ENCODE data around the gene MRPL37.

The MRPL37 gene

DNA sequence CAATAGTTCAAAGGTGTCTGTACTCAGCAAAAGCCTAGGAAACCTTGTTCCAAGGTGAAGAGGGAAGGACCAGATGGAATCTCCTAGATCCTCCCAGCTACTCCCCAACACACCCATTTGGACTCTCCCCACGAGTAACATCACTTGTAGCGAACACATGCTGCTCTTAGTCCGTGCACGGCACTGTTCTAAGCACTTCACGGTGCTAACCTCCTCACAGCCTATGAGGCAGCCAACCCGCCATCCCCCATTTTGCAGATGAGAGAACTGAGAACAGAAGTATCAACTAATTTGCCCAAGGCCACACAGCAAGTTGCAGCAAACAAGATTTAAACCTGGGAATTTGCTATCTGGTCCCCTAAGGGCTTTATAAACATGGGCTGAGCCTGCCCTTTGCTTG lies 24.3 kb downstream of the MRPL37 start:
- H3K4me3 ChIP-seq (ENCODE audit: low read depth, low read length) = no peak overlapping the region
- TF ChIP-seq, protein P1, sequence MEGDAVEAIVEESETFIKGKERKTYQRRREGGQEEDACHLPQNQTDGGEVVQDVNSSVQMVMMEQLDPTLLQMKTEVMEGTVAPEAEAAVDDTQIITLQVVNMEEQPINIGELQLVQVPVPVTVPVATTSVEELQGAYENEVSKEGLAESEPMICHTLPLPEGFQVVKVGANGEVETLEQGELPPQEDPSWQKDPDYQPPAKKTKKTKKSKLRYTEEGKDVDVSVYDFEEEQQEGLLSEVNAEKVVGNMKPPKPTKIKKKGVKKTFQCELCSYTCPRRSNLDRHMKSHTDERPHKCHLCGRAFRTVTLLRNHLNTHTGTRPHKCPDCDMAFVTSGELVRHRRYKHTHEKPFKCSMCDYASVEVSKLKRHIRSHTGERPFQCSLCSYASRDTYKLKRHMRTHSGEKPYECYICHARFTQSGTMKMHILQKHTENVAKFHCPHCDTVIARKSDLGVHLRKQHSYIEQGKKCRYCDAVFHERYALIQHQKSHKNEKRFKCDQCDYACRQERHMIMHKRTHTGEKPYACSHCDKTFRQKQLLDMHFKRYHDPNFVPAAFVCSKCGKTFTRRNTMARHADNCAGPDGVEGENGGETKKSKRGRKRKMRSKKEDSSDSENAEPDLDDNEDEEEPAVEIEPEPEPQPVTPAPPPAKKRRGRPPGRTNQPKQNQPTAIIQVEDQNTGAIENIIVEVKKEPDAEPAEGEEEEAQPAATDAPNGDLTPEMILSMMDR (IDR thresholded peaks at IDR 0.05; ENCODE audit: low read depth, low read length, missing control alignments) = no peak
- DNase-seq (ENCODE audit: low read depth) = no peak

- DNase-seq (ENCODE audit: low read depth) = no peak
- TF ChIP-seq, protein P1 (IDR thresholded peaks at IDR 0.05; ENCODE audit: low read depth, low read length, missing control alignments) = no peak
- no peak overlapping the region for H3K4me3 ChIP-seq (ENCODE audit: low read depth, low read length)
These were observed 25.4 kb downstream of the MRPL37 start for GRCh38 chr1:54225378-54225777.

DNA sequence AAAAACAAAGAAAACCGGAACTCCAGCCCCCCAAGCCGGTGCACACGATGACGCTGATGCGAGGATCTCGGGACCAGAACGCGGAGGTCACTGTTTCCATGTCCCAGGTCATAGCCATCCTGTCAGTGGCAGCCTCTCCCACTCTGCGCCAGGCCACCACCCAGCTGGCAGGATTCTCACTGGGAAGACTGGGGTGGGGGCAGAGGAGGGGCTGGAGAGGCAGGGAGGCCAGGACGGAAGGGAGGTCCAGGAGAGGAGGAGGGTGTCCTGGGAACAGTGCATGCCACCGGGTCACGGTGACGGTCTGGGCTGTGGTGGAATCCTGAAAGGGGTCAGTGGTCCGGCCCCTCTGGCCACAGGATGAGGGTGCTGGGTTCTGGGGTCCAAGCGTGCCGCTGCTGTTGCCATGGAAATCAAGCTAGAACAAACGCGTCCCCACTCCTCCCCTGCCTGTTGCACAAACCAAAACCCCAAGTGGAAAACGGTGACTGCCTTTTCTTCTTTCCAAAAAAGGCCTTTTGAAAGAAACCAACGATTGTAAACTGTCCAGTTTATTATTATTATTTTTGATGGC lies 26.1 kb downstream of the MRPL37 start:
- TF ChIP-seq, protein P1 (IDR thresholded peaks at IDR 0.05; ENCODE audit: low read depth, low read length, missing control alignments) = no peak
- DNase-seq (ENCODE audit: low read depth) = no peak
- no peak overlapping the region for H3K4me3 ChIP-seq (ENCODE audit: low read depth, low read length)

DNA sequence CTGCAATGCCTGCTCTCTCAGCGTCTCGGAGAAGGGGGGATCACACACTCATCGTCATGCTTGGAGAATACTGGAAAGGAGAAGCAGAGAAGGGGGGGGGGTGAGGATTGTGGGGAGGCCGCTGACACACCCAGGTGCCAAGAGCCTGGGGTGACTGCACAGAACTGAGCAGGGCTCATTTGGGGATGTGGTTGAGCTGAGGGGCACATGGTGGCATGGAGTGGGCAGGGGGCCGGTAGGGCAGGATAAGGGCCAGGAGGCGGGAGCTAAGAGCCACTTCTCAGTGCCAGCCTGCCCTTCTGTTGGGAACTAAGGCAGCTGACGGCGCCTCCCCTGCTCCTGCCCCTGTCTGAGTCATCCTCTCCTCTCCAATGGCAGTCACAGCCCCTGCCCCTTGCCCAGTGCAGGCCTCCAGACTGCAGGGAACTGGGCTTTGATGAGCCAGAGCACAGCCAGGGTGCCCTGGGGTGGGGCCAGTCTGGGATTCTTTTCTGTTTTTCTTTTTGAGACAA lies 27.2 kb downstream of the MRPL37 start:
- DNase-seq (ENCODE audit: low read depth) = no peak
- TF ChIP-seq, protein P1 (IDR thresholded peaks at IDR 0.05; ENCODE audit: low read depth, low read length, missing control alignments) = no peak
- H3K4me3 ChIP-seq (ENCODE audit: low read depth, low read length) = no peak overlapping the region

GRCh38 chr1:54227891-54228310 lies 27.9 kb downstream of the MRPL37 start:
- no peak for DNase-seq (ENCODE audit: low read depth)
- no peak overlapping the region for H3K4me3 ChIP-seq (ENCODE audit: low read depth, low read length)
- TF ChIP-seq, protein P1 (IDR thresholded peaks at IDR 0.05; ENCODE audit: low read depth, low read length, missing control alignments) = no peak

- H3K4me3 ChIP-seq (ENCODE audit: low read depth, low read length) = no peak overlapping the region
- TF ChIP-seq, protein P1 (IDR thresholded peaks at IDR 0.05; ENCODE audit: low read depth, low read length, missing control alignments) = no peak
- no peak for DNase-seq (ENCODE audit: low read depth)
These were observed 28.7 kb downstream of the MRPL37 start for GRCh38 chr1:54228638-54229079.
